Neuron (in vitro differentiated cells): ENCODE data around the gene PEX26.
"Not testable (repeated sequence)": the region's sequence is repeated elsewhere in the genome, so short reads cannot be mapped to it uniquely, and the experiment has no call there.

Experiments
- H2AFZ ChIP-seq: one replicate; pipeline ENCODE4 v1.6.1; 2013; ENCODE audit warnings: low read depth, mild to moderate bottlenecking, inconsistent platforms, low read length, moderate library complexity
- H3K27me3 ChIP-seq: one replicate; pipeline ENCODE4 v1.6.1; 2013; ENCODE audit warnings: low read length; ENCODE audit not compliant: insufficient read depth
- H3K36me3 ChIP-seq: one replicate; pipeline ENCODE4 v1.6.1; 2013; ENCODE audit warnings: low read length; ENCODE audit not compliant: insufficient read depth
- H3K4me1 ChIP-seq: one replicate; pipeline ENCODE4 v1.6.1; 2013; ENCODE audit warnings: low read length; ENCODE audit not compliant: insufficient read depth
- H3K4me3 ChIP-seq: 2 replicates; pipeline ENCODE4 v1.5.1; 2013; ENCODE audit warnings: mild to moderate bottlenecking, low read length, moderate library complexity
- H3K9me3 ChIP-seq: one replicate; pipeline ENCODE4 v1.6.1; 2013; ENCODE audit warnings: low read length

The PEX26 gene

DNA sequence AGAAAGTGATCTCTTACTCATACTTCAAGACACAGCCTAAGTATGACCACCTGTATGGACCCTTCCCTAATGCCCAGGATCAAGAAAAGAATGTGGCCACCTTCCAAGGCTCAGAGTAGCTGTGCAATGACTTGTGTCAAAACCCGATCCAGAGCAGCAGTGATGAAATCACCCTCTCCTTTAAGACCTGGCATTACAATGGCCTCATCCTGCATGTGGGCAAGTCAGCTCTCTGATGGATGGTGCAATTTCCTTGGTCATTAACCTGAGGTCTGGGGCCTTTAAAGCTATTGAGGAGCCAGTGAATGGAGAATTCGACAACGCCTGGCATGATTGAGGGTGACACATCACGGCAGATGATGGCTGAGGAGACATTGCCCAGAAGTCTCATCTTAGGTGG lies 23.7 kb downstream of the PEX26 start:
- no peaks in the 10 kb centered on the region for H3K36me3 ChIP-seq
- H3K27me3 ChIP-seq: no peaks in the 10 kb centered on the region
- H2AFZ ChIP-seq: no peak overlapping the region
- no peaks in the 10 kb centered on the region for H3K4me1 ChIP-seq
- peaks cover 3% of the 10 kb centered on the region for H3K9me3 ChIP-seq
- no peak overlapping the region for H3K4me3 ChIP-seq

DNA sequence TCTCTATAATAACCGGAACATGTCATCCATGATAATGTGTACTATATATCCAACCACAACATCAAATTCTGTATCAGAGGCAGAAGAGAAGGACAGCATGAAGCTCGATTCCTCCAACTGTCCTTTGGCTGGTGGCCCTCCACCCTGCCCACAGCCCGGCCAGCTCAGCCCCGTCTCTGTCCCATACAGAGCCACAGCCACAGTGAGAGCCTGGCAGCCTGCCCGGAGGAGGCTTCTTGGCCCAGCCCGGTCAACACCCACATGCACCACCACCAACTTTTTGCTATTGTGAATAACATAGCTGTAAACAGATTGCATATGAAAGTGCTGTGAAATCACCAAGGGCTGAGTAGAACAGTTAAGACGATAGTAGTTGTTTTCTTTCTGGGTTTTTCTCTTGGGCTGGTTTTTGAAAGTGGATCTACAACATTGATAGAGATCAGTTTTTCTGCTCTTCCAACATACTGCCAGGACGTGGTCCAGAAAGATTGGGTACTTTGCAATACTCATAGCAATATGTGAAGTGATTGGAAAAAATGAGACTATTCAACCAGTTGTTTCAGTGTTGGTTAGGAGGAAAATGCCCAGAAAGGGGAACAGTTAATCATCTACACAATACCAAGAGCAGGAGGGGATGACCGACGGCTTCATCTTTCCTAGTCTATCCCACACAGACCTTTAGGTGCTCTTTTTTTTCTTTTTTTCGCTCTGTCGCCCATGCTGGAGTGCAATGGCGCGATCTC lies 25.9 kb downstream of the PEX26 start:
- peaks cover 3% of the 10 kb centered on the region for H3K9me3 ChIP-seq
- H3K27me3 ChIP-seq: no peaks in the 10 kb centered on the region
- H3K4me1 ChIP-seq: no peaks in the 10 kb centered on the region
- no peaks in the 10 kb centered on the region for H3K36me3 ChIP-seq
- no peak overlapping the region for H2AFZ ChIP-seq
- H3K4me3 ChIP-seq: no peak overlapping the region

DNA sequence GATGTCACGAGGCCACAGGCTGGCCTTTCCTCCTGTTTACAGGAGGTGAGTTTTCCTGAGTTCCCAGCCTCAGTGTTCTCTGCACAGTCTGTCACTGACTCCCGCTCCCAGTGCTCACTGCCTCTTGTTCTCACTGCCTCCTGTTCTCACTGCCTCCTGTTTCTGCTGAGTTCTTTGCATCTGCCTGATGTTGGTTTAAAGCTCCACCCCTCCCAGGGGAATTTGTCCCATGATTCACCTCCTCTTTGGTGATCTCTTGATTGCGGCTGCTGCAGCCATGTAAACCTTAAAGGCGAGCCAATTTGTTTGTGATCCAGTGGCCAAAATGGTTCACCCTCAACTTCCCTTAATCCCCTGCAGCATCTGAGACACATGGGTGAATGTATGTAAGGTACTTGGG lies 26.8 kb downstream of the PEX26 start:
- Histone ChIP-seq H3K9me3 (peaks cover 3% of the 10 kb centered on the region), H3K4me3 (no peak overlapping the region), H3K36me3 (no peaks in the 10 kb centered on the region), H2AFZ (no peak overlapping the region), H3K27me3 (no peaks in the 10 kb centered on the region), H3K4me1 (no peaks in the 10 kb centered on the region)

DNA sequence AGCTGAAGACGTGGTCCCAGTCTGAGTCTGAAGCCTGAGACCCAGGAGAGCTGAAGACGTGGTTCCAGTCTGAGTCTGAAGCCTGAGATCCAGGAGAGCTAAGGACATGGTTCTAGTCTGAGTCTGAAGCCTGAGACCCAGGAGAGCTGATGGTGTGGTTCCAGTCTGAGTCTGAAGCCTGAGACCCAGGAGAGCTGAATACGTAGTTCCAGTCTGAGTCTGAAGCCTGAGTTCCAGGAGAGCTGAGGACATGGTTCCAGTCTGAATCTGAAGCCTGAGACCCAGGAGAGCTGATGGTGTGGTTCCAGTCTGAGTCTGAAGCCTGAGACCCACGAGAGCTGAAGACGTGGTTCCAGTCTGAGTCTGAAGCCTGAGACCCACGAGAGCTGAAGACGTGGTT lies 28.2 kb downstream of the PEX26 start:
- not testable (repeated sequence) for H3K4me1 ChIP-seq, H3K9me3 ChIP-seq, H2AFZ ChIP-seq, H3K27me3 ChIP-seq, H3K4me3 ChIP-seq, H3K36me3 ChIP-seq

DNA sequence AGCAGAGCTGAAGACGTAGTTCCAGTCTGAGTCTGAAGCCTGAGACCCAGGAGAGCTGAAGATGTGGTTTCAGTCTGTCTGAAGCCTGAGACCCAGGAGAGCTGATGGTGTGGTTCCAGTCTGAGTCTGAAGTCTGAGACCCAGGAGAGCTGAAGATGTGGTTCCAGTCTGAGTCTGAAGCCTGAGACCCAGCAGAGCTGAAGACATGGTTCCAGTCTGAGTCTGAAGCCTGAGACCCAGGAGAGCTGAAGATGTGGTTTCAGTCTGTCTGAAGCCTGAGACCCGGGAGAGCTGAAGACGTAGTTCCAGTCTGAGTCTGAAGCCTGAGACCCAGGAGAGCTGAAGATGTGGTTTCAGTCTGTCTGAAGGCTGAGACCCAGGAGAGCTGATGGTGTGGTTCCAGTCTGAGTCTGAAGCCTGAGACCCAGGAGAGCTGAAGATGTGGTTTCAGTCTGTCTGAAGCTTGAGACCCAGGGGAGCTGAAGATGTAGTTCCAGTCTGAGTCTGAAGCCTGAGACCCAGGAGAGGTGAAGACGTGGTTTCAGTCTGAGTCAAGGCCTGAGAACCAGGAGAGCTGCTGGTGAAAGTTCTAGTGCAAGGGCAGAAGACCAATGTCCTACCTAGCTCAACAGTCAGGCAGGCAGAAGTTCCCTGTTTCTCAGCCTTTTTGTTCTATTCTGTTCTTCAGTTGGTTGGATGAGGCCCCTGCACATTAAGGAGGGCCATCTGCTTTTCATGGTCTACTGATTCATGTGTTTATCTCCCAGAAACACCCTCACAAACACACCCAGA lies 29.0 kb downstream of the PEX26 start:
- not testable (repeated sequence) for H2AFZ ChIP-seq, H3K27me3 ChIP-seq, H3K4me3 ChIP-seq

DNA sequence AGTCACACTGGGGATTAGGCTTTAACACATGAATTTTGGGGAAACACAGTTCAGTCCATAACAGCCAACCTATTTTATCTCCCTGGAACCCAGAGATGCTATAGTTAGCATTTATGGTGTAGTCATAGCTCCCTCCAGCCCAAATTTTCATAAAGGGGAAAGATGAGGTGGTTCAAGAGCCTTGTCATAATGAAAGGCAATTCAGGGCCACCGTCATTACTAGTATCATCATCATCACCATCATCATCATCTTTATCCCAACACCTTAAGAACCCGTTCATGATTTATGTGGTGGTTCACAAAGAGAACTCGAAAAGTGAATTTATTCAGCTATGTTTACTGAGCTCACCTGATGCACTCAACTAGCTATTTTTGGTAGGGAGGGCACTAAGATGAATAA lies 30.4 kb downstream of the PEX26 start:
- Histone ChIP-seq H3K9me3 (peaks cover 3% of the 10 kb centered on the region), H3K36me3 (no peaks in the 10 kb centered on the region), H2AFZ (no peak overlapping the region), H3K4me3 (no peak overlapping the region), H3K4me1 (peaks cover 6% of the 10 kb centered on the region), H3K27me3 (no peaks in the 10 kb centered on the region)

More for the DNA sequence above, 29.0 kb downstream of the PEX26 start:
- not testable (repeated sequence) for H3K9me3 ChIP-seq, H3K36me3 ChIP-seq, H3K4me1 ChIP-seq

DNA sequence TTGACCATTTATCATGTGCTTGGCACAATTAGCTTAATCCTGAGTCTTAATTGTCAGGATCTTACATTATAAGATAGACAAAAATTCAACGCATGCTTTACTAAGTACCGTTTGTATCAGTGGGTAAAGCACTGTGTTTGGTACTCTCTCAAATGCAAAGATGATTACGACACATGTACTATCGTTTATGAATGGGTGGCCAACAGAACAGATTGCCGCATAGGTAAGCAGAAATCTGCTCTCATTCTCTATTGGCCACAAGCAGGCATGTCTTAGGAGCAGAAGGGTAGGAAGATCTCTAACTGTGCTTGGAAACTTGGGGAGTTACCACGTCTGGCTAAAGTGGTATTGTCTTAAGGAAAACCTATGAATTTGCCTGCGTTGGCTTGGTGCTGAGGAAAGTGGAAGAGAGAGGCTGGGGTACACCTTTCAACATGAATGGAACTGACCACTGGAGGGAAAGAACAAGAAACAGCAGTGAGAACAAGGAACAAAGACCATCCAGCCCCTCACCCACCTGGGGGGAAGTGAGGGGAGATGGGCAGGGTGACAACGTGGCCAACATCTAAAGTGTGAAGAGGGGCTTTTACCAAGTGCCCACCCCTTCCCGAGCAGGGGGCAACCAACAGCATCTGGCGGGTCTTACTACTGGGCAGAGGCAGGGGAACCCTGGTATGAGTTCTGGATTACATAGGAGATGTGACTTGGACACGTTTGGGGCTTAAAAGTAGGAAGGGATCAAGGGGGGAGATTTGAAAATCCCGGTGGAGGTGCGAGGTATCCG lies 31.8 kb downstream of the PEX26 start:
- Histone ChIP-seq H3K27me3 (no peaks in the 10 kb centered on the region), H2AFZ (no peak overlapping the region), H3K4me1 (peaks cover 6% of the 10 kb centered on the region), H3K4me3 (no peak overlapping the region), H3K9me3 (peaks cover 3% of the 10 kb centered on the region), H3K36me3 (no peaks in the 10 kb centered on the region)

DNA sequence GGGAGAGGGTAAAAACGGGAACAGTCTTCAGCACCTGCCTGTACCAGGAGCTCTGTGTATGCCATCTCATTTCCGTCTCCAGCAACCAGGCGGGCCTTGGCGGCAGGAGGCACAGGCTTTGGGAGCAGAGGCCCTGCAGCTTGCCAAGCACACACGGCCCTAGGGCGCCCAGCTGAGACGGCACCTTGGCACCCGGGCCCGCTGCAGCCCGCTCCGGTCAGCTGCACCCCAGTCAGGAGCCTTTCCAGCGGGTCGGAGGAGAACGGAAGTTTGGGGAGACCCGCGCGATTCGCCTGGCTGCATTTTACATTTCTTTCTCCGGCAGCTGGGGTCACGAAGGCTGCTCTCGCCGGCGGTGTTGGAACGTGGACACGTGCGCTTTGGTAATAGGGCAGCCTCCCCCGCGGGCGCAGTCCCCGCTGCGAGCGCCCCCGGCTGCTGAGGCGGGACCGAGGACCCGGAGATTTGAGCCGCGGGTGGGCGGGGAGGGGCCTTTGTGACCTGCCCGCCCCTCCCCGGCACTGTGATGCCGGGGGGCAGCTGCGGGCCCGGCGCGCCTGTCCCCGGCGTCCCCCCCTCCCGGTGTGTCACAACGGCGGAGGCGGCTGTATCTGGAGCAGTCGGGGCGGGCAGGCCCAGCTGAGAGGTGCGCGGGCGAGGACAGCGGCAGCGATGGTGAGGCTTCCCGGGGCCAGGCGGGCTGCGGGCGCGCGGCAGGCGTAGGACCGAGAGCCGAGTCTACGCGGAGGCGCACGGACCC lies 32.6 kb downstream of the PEX26 start, which contains the start of gene TUBA8:
TUBA8 (plus strand) TSS at position 616 of the 760 bp plus-strand sequence; CDS start at position 673, 57 bp downstream.
- Histone ChIP-seq H3K27me3 (no peaks in the 10 kb centered on the region), H3K36me3 (no peaks in the 10 kb centered on the region), H2AFZ (no peak within 1 kb of the TSS), H3K9me3 (peaks cover 3% of the 10 kb centered on the region), H3K4me3 (peak within 1 kb of the TSS; percentile 33), H3K4me1 (peaks cover 6% of the 10 kb centered on the region)

DNA sequence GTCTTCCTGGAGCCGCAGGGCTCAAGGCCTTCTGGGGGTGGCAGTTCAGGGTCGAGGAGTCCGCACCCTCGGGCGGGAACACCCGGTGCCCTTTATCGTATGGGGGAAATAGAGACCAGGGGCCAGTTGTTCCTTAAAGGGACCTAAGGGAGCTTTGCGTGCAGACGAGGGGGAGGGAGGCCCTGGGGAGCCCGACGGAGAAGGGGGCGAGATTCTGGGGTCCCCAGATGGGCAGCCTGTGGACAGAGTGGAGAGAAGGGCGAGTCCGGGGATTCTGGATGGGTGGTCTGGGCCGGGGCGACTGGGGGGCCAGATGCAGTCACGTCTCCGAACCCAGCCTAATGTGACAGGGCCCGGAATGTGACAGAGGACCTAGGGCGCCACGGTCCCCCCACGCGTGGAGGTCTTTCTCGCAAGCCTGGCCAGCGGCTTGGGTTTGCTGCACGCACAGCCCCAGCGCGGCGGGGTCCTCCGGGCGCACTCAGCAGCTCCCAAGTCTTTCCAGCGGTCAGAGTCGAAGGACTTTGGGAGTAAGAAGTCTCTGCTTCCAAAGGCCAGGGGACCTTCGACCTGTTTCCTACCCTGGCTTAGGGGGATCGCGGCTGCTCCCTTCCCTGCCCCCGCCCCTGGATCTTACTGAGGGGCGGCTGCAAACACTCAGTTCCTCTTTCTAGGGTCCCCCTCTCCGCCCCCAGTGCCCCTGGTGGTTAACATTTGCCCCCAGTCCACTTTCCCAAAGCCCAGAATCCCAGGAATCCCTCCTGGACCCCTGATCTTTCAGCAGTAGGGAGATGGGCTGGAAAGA lies 33.4 kb downstream of the PEX26 start:
- no peaks in the 10 kb centered on the region for H3K36me3 ChIP-seq
- H3K4me3 ChIP-seq: peak overlapping the region; percentile 33
- H3K27me3 ChIP-seq: no peaks in the 10 kb centered on the region
- no peak overlapping the region for H2AFZ ChIP-seq
- no peaks in the 10 kb centered on the region for H3K9me3 ChIP-seq
- H3K4me1 ChIP-seq: peaks cover 9% of the 10 kb centered on the region

DNA sequence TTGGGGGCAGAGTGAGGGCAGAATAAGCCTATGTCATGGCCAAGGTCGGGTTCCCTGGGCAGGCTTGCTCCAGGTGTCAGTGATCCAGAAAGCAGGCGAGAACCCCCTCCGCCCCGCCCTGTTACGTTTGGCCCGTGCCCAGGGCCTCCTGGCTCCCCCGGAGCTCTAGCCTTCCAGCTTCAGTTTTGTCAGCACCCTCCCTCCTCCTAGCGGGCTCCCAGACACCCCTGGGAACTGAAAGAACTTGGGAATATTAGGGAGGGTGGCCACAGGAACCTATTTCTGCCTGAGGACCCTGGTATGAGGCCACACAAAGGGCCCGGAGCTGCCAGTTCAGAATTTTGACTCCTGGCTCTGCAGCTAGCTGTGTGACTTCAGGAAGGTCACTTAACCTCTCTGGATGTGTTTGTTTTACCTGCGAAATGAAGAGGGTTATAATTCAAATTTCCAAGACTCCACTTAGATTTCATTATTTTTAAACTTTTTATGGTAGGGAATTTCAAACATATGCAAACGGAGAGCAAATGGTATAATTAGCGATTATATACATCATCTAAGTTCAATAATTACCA lies 34.1 kb downstream of the PEX26 start:
- Histone ChIP-seq H3K9me3 (no peaks in the 10 kb centered on the region), H3K27me3 (no peaks in the 10 kb centered on the region), H3K36me3 (no peaks in the 10 kb centered on the region), H3K4me1 (peaks cover 9% of the 10 kb centered on the region), H3K4me3 (no peak overlapping the region), H2AFZ (no peak overlapping the region)

DNA sequence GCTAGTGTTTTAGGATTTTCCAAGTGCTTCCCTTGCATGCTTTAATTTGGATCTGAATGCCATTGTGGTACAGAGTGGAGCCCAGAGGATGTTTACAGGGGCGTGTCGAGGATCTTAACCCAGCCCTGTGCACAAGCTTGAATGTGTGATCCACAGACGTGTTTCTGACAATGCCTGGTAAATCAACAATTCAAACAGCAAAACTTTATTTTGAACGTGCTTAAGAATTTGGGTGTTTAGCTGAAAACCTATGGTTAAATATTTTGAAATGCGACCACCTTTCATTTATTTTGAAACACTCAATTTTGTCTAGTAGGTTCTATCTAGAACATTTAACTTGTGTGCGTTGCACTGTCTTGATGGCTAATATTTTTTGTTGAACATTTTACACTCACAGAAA lies 34.6 kb downstream of the PEX26 start:
- H3K36me3 ChIP-seq: no peaks in the 10 kb centered on the region
- H2AFZ ChIP-seq: no peak overlapping the region
- peaks cover 9% of the 10 kb centered on the region for H3K4me1 ChIP-seq
- no peak overlapping the region for H3K4me3 ChIP-seq
- H3K27me3 ChIP-seq: no peaks in the 10 kb centered on the region
- no peaks in the 10 kb centered on the region for H3K9me3 ChIP-seq
